Neural progenitor cell (in vitro differentiated cells): ENCODE measurements around the gene LHX6.

Experiments
- EZH2 ChIP-seq: fragments of 200-600 bp; sonication (generic); IDR thresholded peaks from 2 replicates; pipeline ENCODE4 v1.6.1; 2017; ENCODE audit warnings: antibody characterized with exemption, mild to moderate bottlenecking, moderate library complexity
- TF ChIP-seq, protein P1 (sequence below): fragments of 200-600 bp; sonication (generic); IDR thresholded peaks from 2 replicates; pipeline ENCODE4 v1.5.1; 2017; ENCODE audit warnings: antibody characterized with exemption, mild to moderate bottlenecking

DNA sequence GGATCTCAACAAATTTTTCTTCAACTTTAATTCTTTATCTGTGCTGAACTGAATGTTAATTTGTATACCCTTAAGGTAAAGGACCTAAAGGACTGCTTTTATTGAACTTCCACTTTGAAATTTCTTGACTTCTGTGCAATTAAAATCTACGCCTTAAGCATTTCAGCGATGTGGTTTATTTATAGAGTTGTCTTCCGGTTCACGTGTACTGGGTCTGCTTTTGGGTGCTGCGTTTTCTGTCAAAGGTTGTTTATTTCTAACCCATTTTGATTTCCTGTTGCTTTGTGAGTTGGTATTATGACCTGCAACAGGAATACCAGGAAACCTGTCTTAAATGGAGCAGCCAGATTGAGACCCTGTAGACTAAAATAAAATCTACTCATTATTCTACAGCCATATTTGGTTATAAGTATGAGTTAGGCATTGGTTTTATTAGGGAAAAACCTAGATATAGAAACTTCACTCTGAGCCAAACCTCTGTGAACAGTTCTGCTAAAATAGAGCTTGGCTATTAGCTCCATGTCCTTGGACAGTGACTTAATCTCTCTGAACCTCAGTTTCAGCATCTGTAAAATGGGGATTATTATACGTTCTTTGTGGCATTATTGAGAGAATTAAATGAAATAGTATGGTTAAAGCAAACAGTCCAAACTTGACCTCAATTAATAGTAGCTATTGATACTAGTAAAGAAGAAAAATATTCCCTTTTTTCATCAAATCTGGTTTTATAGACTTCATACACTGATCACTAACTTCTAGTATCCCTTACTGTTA is 39.5 kb upstream of the LHX6 start:
- TF ChIP-seq, protein P1, sequence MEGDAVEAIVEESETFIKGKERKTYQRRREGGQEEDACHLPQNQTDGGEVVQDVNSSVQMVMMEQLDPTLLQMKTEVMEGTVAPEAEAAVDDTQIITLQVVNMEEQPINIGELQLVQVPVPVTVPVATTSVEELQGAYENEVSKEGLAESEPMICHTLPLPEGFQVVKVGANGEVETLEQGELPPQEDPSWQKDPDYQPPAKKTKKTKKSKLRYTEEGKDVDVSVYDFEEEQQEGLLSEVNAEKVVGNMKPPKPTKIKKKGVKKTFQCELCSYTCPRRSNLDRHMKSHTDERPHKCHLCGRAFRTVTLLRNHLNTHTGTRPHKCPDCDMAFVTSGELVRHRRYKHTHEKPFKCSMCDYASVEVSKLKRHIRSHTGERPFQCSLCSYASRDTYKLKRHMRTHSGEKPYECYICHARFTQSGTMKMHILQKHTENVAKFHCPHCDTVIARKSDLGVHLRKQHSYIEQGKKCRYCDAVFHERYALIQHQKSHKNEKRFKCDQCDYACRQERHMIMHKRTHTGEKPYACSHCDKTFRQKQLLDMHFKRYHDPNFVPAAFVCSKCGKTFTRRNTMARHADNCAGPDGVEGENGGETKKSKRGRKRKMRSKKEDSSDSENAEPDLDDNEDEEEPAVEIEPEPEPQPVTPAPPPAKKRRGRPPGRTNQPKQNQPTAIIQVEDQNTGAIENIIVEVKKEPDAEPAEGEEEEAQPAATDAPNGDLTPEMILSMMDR = no peak
- TF ChIP-seq EZH2 = no peak
